Raji (cell line): ENCODE results near the gene MORF4L1.

Experiments used
- POLR2A ChIP-seq: IDR thresholded peaks from 2 replicates; pipeline ENCODE4 v1.6.1; 2011; ENCODE audit warnings: low read depth, low read length, control low read depth; ENCODE audit not compliant: insufficient read depth

The MORF4L1 gene

GRCh38 chr15:78915341-78916087 is 42.8 kb downstream of the MORF4L1 start:
- no peak for TF ChIP-seq POLR2A

DNA sequence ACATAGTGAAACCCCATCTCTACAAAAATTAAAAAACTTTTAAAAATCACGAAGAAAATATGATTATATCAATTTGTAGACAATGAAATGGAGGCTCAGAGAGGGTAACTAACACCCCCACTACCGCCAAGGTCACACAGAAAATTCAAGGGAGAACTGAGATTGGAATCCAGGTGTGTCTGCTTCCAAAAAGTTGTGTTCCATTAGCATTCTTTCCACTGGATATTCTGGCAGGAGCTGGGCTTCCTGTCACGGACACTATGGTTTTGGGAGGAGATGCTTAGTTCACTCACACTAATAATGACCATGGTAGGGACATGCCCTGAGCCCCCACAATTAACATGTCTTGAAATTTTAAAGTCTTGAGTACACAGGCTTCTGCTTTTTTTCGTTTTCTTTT is 43.4 kb downstream of the MORF4L1 start:
- TF ChIP-seq POLR2A: no peak

DNA sequence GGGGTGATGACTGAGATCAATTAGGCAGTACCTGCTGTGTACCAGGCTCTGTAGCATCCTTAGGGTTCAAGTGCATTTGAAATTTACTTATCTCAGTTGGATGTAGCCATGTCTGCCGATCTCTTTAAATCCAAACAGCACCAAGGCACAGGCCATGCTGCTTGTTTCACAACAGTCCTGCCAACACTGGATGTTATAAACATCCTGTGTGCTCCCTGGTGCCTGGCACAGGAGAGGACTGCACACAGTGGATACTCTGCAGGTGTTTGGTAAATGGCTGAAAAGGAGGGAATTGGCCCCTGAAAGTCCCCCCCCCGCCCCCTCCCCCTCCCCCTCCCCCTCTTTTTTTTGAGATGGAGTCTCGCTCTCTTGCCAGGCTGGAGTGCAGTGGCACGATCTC is 45.2 kb downstream of the MORF4L1 start:
- no peak for TF ChIP-seq POLR2A

DNA sequence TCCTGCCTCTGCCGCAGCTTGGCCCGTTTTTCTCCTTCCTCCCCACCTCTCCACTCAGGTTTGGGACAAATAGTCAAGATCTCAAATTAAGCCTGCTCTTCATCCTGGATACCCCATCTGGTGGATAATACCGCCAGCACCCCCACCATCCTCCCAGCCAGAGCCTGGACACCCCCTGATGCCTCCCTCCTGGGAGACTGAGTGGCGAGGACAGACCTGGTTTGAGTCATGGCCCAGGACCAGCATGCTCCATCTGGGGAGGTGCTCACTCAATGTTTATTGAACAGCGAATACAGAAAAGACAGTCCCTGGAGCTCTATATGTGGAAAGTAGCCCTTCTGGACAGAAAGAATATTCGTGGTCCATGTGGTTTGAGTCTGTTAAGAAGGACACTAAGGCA is 48.8 kb downstream of the MORF4L1 start:
- no peak for TF ChIP-seq POLR2A

DNA sequence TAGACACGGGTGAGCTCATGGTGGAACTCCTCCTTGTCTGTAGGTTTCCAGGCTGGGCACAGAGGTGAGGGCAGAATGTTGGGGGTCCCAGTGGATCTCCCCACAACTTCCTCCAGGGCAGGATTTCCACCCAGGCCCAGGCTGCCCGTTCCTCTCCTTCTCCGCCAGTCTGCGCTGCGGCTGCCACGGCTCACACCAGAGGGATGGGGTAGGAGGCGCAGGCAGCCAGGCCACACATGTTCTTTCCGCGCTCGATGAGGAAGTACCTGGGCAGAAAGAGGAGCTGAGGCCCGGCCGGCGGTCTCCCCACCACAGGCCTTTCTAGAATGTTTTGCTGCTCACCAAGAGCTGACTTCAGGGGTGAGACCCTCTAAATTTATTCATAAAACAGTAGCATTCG is 49.2 kb downstream of the MORF4L1 start:
- TF ChIP-seq POLR2A: no peak

GRCh38 chr15:78922527-78922926 is 49.8 kb downstream of the MORF4L1 start:
- no peak for TF ChIP-seq POLR2A

- TF ChIP-seq POLR2A: no peak
Measured at GRCh38 chr15:78923015-78923414, 50.3 kb downstream of the MORF4L1 start.

DNA sequence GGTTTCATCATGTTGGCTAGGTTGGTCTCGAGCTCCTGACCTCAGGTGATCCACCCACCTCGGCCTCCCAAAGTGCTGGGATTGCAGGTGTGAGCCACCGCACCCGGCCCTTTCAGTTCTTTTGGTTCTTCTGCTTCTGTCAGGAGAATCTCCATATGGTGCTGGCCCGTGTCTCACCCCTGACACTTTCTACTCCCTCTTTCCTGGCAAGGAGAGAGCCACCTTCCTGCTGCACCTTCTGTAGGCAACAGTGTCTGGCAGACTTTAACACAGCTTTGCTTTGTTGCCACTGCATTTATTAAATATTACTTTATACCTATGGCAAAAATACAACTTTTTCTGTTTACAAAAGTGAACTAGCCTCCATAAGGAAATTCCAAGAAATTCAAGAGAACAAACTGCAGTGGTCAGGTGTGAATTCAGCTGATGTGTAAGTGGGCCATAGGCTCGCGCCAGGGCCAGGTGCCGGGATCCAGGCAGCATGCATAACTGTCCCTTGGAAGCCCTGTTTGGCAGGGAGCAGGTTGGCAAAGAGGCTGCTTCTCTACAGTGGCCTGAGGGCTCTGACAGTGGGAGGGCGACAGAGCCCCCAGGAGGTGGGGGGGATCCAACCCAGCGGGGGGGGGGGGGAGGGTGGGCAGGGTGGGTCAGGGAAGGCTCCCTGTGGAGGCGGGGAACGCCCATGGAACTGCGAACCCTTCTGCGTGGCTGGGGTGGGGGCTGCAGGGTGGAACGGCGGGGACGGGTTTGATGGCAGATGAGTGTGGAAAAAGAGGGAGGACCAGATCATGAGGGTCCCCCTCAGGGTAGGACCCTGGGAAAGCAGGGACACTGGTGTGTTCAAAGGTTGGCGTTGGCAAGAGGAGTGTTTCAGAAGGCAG is 51.0 kb downstream of the MORF4L1 start:
- no peak for TF ChIP-seq POLR2A

DNA sequence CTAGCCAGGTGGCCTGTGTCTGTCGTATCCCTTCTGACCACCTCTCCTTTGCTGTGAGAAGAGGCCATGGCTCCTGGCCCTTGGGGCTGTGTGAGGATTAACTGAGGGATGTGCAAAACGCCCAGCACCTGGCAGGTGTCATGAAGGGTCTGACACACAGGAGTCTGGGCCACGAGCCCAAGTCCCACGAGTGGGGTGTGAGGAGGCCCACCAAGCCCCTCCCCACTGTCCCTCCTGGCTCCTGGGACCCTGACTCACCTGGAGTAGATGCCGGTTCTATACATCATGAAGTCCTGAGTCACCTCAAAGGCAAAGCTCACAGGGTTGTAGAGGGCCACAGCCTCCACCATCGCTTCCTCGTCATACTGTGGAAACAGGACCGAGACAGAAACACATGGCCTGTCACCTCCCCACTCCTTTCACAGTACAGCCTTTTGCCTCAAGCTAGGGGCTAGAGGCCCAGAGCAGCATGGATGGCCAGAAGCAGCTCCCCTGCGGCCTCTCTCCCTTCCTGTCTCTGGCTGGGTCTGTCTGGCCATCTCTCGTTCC is 52.5 kb downstream of the MORF4L1 start:
- TF ChIP-seq POLR2A: no peak

- TF ChIP-seq POLR2A: no peak
Measured at GRCh38 chr15:78925956-78926743, 53.5 kb downstream of the MORF4L1 start.

GRCh38 chr15:78927077-78927790 is 54.5 kb downstream of the MORF4L1 start:
- TF ChIP-seq POLR2A: no peak

GRCh38 chr15:78928616-78929093 is 56.0 kb downstream of the MORF4L1 start:
- TF ChIP-seq POLR2A: no peak

DNA sequence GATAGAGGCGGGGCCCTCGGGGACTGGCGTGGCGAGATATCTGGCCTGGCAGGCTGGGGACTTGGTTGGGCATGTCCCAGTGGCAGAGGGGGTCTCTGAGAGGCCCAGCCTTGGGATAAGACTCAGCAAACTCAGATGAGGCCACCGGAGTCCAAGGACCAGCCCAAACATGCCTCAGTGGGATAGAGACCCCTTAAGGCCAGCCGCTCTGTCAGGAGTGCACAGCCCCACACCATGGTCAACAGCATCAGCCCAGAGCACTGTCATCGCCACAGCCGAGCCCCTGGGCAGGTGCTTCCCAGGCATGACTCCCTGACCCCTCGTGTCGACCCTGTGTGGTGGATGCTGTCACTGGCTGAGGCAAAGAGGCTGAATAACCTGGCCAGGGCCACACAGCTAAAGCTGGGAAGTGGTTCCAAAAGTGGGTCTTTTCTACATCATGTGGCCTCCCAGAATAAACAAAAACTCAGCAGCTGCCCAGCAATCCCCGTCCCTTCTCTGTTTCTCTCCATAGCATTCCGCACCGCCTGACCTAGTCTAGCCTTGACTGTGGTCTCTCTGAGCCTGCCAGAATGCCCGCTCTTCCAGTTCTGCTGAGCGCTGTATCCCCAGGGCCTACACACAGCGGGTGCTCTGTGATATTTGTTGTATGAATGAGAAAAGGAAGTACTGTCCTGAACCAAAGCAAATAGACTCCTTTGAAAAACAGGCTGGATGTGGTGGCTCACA is 57.0 kb downstream of the MORF4L1 start:
- no peak for TF ChIP-seq POLR2A

DNA sequence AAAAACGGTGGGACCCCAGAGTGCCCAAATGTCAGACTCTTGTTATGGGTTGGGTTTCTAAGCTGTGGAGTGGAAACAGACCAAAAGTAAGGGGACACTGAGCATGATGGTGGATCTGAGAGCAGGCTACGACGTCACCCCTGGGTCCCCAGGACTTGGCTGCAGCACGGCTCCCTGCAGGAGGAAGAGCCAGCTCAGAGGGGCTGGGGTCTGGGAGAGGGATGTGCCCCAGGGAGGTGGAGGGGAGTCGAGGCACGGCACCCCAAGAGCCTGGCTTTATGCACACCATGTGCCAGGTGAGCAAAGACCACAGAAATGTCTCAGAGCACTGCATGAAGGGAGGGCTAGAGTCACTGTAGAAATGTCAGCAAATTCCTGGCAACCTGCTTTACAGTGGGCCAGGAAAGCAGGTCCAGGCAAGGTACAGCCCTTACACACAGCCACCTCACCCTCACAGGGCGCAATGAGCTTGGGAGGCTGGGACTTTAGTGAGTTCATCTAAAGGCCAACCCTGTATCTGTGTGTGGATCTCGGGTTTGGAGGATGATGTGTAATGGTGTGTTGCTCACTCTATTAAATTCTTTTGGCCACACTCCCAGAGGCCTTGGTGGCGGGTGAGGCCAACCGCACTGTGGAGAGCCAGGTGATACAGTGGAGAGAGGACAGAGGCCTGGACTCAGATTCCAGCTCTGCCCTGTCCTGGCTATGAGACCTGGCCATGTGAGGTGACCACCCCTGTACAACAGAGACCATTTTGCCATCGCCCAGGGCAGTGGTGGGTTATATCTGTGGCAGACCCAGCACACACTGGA is 58.1 kb downstream of the MORF4L1 start:
- TF ChIP-seq POLR2A: no peak
